Fibroblast of skin of scalp (primary cell): ENCODE results near the gene ECT2L.

ENCODE experiments used
- DNase-seq: peaks from one replicate; pipeline ENCODE4 v3.0.0-alpha.2; 2013

ECT2L gene

GRCh38 chr6:138943089-138943625 lies 147.3 kb downstream of the ECT2L start:
- DNase-seq = no peak

DNA sequence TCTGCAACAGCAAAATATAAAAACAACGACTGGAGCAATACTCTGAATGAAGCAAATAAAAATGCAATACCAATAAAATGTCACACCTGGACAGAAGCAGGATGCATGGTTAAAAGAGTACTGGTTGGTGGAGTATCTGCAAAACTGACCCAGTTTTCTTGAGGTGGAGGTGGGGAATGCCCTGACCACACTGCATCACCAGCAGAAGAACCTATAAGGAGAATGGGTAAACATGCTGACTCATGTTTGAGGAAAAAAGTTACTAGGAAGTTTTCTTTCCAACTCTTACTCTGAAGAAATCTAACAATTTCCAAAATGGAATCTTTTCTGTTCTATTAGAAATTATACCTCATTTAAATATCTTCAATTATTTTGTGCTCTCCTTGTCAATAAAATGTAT lies 148.5 kb downstream of the ECT2L start:
- DNase-seq = peak; percentile 19

DNA sequence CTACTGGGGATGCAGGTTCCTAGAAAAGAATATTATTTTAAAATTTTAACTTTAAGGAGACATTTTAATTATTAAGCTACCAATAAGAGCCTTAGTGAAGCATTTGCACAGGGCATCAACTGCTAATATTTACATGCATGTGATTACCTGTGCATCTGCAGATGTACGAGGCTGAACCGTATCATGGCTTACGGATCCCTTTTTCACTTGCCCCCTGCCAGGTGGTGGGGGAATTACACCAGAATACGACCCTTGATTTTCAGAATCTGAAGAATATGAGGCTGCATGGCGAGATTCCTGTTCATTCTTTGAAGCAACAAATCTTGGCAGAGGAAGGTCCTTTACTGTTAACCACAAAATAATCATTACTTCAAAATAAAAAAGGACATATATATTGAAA lies 149.5 kb downstream of the ECT2L start:
- no peak for DNase-seq

DNA sequence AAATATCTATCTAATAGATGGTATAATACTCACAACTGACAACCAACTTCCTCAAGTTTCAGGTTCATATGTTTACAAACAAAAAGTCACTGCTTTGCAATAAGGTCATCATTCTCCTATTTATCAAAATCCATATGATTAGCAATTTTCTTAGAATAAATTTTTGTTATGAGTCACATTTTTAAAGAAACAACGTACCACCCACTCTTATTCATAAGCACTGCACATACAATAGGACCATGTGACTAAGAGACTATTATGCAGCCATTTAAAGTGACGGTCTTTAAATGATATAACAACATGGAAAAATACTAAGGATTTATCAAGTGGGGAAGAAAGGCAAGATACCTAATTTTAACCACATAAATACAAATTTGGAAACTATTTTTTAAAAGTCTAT lies 152.1 kb downstream of the ECT2L start:
- no peak for DNase-seq

DNA sequence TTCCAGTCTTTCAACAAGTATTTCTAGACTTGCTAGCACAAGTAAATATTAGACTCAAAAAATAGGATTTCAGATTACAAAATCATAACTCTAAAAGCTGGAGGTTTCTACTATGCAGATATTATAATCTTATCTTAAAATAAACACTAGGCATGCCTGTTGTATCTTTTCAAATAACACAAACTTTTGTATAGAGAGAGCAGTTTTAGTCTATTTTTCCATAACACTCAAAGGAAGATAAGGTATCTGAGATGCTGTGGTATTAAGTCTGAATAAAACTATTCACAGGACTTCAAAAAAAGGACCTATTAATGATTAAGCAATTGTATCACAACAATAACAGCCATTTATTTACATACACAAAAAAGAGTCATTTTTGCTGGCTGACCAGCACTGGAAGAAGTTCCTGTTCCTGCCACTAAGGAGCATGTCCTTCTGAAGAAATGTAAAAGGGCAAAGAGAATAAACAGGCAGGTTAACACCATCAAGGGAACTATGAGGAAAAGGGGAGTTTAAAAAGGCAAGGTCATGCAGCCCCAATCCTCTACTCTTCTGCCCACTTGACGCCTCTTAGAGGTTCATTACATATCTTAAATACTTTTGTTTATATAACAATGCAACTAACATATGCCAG lies 152.8 kb downstream of the ECT2L start:
- no peak for DNase-seq

GRCh38 chr6:138953451-138953850 lies 157.6 kb downstream of the ECT2L start:
- peak; percentile 74 for DNase-seq
